ENCODE measurements around the gene C11orf71. TPM values are rescaled to one million over a fixed set of nuclear protein-coding genes. Genes with fewer than 3 reads are reported as not detected.

Gene C11orf71
- total and polyA plus RNA-seq, 9 of the 15 experiments (the other 6 are each of a cell fraction or from before 2014, with no cell fraction given): 2.9 to 15.1 (median 9.1) TPM

DNA sequence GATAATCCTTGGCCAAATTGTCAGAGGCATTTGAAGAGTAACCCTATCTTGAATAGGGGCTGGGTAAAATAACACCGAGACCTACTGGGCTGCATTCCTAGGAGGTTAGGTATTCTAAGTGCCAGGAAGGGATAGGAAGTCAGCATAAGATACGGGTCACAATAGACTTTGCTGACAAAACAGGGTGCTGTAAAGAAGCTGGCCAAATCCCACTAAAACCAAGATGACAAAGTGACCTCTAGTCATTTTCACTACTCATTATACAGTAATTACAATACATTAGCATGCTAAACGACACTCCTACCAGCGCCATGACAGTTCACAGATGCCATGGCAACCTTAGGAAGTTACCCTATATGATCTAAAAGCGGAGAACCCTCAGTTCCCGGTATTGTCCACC, 38.0 kb upstream of the C11orf71 start:
- Histone ChIP-seq H3K4me2 (ENCODE audit: insufficient read depth, low read length) (no peak overlapping the region), H3K79me2 (ENCODE audit: control insufficient read depth, insufficient read depth, low read length) (peaks cover 41% of the 10 kb centered on the region), H3K9ac (ENCODE audit: insufficient read depth in 1 of 2, low read depth in 2 of 2, low read length in 2 of 2) (no peak overlapping the region), H3K9me1 (ENCODE audit: control insufficient read depth, insufficient read depth, low read length) (no peaks in the 10 kb centered on the region), H2AFZ (ENCODE audit: low read depth, low read length) (peak overlapping the region; percentile 77), H3K36me3 (ENCODE audit: control insufficient read depth, insufficient read depth, low read length) (peaks cover 6% of the 10 kb centered on the region; the same call in 2 of the 3 replicates), H3K27ac (ENCODE audit: extremely low read depth, low read depth, low read length) (no peak overlapping the region), H3K4me1 (replicated peaks in 1 of 2; ENCODE audit: control insufficient read depth in 2 of 2, insufficient read depth in 2 of 2, low read length in 2 of 2) (peaks cover 7% of the 10 kb centered on the region in 2 experiments; a peak in 3 of 5 replicates), H4K20me1 (replicated peaks; ENCODE audit: control insufficient read depth, insufficient read depth, low read length) (no peaks in the 10 kb centered on the region), H3K4me3 (no peak overlapping the region), H3K27me3 (ENCODE audit: control insufficient read depth in 2 of 2, insufficient read depth in 2 of 2, low read length in 2 of 2) (no peaks in the 10 kb centered on the region), H3K9me3 (replicated peaks; ENCODE audit: control insufficient read depth, insufficient read depth, low read depth, low read length) (no peaks in the 10 kb centered on the region)
- intact Hi-C loops (cut with micrococcal nuclease) (loop anchor here (5.0 kb wide), 1 partner anchor 141 kb away; the partner anchor contains the start of gene NNMT), in situ Hi-C loops (cut with MboI) (no loop called here)
- FAIRE-seq (no peak), ATAC-seq (no peak), DNase-seq (ENCODE audit: extremely low read depth in 1 of 4, low spot score in 3 of 4) (no peak)
- BruUV-seq (replicated peaks): no TSS peak
- 68% methylated on average over 6 of the region's 6 CpGs for WGBS (ENCODE audit: insufficient coverage, low coverage, missing lambda C conversion rate)
- TF ChIP-seq RFX1 (IDR thresholded peaks at IDR 0.05): peak; percentile 58
- peak; percentile 8 for TF ChIP-seq TBP (optimal IDR thresholded peaks at IDR 0.05; ENCODE audit: low read depth, low read length)
- TF ChIP-seq, protein P1, sequence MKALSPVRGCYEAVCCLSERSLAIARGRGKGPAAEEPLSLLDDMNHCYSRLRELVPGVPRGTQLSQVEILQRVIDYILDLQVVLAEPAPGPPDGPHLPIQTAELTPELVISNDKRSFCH (CRISPR knock-in tag; IDR thresholded peaks at IDR 0.05): no peak
- TF ChIP-seq, protein P1 (tag; IDR thresholded peaks at IDR 0.05): no peak
- TF ChIP-seq XRCC5 (IDR thresholded peaks at IDR 0.05; ENCODE audit: low read depth, low read length): no peak
- no peak for TF ChIP-seq MCM2 (IDR thresholded peaks at IDR 0.05; ENCODE audit: low read depth)
- TF ChIP-seq, protein P2, sequence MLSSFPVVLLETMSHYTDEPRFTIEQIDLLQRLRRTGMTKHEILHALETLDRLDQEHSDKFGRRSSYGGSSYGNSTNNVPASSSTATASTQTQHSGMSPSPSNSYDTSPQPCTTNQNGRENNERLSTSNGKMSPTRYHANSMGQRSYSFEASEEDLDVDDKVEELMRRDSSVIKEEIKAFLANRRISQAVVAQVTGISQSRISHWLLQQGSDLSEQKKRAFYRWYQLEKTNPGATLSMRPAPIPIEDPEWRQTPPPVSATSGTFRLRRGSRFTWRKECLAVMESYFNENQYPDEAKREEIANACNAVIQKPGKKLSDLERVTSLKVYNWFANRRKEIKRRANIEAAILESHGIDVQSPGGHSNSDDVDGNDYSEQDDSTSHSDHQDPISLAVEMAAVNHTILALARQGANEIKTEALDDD (IDR thresholded peaks at IDR 0.05): no peak
- TF ChIP-seq TCFL5 (CRISPR knock-in tag; conservative IDR thresholded peaks at IDR 0.05): no peak
- POLR2A ChIA-PET: interaction anchor here (0.9 to 1.3 kb wide), 3 partner anchors 9 to 27 kb away, joined by 3 to 4 read pairs (median 3); no protein-coding TSS in a partner anchor
- CTCF ChIA-PET (ENCODE audit: low intra/inter-chr PET ratio): no interaction called here
